ENCODE measurements around the gene TNFSF12.

TNFSF12 gene, protein sequence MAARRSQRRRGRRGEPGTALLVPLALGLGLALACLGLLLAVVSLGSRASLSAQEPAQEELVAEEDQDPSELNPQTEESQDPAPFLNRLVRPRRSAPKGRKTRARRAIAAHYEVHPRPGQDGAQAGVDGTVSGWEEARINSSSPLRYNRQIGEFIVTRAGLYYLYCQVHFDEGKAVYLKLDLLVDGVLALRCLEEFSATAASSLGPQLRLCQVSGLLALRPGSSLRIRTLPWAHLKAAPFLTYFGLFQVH

DNA sequence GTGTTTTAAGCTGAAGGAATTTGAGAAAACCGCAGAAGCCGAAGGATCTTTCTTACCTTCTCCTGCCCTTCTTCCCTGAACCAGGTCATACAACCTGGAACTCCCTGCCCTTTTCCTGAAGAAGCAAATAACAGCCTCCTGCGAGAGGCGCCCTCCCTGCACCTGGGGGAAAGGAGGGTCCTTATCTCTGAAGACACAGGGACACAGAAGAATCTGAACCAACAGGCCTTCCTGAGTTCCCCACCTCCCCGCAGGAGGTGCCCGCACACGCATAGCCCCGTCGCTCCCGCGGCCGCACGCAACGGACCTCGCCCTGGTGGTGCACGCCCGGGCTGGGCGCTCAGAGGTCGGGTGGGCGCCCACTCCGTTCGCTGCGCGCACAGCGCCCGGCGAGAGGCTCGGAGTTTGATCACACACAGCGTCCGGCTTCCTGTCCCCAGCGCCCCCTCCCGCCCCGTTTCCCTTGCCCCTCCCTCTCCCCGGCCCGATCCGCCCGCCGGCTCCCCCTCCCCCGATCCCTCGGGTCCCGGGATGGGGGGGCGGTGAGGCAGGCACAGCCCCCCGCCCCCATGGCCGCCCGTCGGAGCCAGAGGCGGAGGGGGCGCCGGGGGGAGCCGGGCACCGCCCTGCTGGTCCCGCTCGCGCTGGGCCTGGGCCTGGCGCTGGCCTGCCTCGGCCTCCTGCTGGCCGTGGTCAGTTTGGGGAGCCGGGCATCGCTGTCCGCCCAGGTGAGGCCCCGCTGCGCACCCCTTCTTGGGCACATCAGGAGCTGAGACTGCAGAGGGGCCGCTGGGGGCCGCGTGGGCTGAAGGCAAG, at the start of gene TNFSF12:
Gene TNFSF12 (plus strand): TSS at position 474 of the 816 bp plus-strand sequence. CDS start 96 bp downstream, at position 570.
- DNase-seq, result peak; percentile 64

DNA sequence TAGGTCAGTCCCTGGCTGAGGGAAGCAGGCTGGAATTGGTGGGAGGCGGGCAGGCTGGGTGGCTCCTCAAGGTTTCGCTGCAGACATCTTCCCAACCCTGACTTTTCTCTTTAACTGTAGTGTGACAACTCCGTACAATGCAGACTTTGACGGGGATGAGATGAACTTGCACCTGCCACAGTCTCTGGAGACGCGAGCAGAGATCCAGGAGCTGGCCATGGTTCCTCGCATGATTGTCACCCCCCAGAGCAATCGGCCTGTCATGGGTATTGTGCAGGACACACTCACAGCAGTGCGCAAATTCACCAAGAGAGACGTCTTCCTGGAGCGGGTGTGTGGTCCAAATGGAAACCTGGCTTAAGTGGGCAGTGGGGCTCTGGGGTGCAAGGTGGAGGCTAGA, 49.7 kb upstream of the TNFSF12 start:
- DNase-seq, result no peak

DNA sequence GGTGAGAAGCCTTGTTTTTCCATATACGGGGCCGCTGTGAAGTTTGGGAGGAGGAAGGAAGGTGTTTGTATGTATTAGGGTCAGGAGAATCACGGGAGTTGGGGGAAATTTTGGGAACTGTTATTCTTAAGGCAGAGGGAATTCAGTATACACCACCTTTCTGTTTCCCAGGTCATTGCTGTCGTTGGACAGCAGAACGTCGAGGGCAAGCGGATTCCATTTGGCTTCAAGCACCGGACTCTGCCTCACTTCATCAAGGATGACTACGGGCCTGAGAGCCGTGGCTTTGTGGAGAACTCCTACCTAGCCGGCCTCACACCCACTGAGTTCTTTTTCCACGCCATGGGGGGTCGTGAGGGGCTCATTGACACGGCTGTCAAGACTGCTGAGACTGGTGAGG, 47.1 kb upstream of the TNFSF12 start:
- DNase-seq, result no peak

DNA sequence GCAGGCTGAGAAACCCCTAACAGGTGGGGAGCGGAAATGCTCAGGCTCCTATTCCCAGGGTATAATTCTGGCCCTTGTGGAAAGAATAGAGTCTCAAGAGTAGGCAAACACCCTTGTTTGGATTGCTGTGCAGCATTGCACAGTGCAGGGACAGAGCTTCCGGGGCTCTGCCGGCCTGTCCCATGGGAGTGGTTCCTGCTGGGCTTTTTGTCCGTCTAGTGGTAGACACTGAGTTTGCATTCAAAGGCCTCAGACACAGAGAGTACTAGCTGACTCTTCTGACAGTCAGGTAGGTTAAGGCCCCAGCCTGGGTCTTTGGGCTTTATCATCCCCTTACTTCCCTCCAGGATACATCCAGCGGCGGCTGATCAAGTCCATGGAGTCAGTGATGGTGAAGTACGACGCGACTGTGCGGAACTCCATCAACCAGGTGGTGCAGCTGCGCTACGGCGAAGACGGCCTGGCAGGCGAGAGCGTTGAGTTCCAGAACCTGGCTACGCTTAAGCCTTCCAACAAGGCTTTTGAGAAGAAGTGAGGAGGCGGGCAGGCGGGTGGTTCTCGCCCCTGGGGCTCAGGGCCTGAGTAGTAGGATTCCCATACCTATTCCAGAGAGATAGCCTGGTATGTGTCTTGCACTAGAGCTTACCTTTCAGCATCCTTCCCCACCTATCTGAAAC, 46.5 kb upstream of the TNFSF12 start:
- DNase-seq, result no peak

DNA sequence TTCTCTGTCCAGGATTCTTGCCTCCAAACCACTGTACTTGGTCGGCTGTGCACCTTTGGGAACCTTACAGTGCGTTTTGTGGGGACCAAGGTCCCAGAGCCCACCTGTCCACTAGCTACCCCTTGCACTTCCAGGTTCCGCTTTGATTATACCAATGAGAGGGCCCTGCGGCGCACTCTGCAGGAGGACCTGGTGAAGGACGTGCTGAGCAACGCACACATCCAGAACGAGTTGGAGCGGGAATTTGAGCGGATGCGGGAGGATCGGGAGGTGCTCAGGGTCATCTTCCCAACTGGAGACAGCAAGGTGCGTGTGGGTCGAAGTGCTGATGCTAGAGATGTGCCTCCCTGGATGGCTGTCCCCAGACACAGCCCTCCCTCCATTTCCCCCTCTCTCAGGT, 45.9 kb upstream of the TNFSF12 start:
- no peak for DNase-seq

DNA sequence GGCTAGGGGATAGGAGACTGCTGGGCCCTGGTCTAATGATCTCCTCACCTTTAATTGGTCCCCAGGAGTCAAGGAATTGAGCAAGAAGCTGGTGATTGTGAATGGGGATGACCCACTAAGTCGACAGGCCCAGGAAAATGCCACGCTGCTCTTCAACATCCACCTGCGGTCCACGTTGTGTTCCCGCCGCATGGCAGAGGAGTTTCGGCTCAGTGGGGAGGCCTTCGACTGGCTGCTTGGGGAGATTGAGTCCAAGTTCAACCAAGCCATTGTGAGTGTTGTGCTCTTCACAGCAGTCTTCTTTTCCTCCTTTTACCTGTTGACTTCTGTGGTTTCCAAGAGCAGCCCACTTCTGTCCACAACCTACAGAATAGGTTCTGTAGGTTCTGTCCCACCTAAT, 45.3 kb upstream of the TNFSF12 start:
- no peak for DNase-seq

DNA sequence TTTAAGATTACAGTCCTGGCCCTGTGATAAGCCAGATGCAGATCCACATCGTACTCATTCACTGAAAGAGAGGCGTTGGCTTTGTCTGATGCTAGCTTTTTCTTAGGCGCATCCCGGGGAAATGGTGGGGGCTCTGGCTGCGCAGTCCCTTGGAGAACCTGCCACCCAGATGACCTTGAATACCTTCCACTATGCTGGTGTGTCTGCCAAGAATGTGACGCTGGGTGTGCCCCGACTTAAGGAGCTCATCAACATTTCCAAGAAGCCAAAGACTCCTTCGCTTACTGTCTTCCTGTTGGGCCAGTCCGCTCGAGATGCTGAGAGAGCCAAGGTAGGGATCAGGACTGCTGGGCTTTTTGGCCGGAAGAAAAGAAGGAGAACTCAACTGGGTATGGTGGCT, 40.7 kb upstream of the TNFSF12 start:
- no peak for DNase-seq

DNA sequence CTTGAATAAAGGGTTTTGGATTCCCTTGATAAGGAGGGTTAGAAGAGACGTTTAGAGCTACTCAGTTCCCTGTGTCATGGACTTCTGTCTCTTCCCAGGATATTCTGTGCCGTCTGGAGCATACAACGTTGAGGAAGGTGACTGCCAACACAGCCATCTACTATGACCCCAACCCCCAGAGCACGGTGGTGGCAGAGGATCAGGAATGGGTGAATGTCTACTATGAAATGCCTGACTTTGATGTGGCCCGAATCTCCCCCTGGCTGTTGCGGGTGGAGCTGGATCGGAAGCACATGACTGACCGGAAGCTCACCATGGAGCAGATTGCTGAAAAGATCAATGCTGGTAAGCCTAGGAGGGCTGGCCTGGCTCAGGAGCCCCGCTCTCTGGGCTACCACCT, 40.0 kb upstream of the TNFSF12 start:
- DNase-seq, result no peak

DNA sequence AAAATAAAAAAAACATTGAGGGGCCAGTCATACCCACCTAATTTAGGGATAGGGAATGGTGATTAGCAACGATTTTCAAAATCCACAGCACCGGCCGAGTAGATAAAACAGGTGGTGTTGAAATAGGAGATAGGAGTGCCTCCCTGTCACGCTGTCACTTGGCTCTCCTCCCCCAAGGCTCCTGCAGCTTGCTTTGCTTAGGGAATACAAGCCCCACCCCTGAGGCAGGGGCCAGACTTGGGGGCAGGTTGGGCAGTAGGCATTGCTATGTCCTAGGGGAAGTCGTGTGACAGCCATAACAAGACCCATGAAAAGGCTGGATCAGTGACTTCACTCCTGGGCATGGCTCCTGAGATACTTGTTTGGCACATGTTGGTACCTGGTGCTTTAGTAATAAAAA, 38.9 kb upstream of the TNFSF12 start:
- no peak for DNase-seq

DNA sequence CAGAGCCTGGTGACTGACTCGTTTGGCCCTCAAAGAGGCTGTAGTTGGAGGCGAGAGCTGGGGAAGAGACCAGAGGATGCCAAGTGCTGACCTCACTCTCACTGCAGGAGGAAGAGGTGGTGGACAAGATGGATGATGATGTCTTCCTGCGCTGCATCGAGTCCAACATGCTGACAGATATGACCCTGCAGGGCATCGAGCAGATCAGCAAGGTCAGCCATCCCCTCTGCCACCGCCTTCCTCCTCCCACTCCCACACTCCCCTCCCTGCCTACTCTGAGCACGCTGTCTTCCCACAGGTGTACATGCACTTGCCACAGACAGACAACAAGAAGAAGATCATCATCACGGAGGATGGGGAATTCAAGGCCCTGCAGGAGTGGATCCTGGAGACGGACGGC, 37.8 kb upstream of the TNFSF12 start:
- no peak for DNase-seq

DNA sequence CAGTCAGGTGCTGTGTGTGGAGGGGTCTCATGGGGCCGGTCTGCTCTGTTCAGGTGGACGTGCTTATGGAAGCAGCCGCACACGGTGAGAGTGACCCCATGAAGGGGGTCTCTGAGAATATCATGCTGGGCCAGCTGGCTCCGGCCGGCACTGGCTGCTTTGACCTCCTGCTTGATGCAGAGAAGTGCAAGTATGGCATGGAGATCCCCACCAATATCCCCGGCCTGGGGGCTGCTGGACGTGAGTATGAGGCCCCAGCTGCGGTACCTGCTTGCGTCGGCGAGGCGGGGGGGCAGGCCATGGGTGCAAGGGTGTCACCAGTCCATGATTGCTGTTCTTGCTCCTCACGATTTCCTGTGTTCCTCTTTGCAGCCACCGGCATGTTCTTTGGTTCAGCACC, 36.8 kb upstream of the TNFSF12 start:
- no peak for DNase-seq

DNA sequence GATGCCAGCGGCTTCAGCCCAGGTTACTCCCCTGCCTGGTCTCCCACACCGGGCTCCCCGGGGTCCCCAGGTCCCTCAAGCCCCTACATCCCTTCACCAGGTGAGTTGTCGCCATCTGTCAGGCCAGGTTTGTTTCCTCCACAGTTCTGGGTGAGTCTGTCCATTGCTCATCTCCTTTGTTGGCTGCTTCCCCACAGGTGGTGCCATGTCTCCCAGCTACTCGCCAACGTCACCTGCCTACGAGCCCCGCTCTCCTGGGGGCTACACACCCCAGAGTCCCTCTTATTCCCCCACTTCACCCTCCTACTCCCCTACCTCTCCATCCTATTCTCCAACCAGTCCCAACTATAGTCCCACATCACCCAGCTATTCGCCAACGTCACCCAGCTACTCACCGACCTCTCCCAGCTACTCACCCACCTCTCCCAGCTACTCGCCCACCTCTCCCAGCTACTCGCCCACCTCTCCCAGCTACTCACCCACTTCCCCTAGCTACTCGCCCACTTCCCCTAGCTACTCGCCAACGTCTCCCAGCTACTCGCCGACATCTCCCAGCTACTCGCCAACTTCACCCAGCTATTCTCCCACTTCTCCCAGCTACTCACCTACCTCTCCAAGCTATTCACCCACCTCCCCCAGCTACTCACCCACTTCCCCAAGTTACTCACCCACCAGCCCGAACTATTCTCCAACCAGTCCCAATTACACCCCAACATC, 35.9 kb upstream of the TNFSF12 start:
- no peak for DNase-seq

DNA sequence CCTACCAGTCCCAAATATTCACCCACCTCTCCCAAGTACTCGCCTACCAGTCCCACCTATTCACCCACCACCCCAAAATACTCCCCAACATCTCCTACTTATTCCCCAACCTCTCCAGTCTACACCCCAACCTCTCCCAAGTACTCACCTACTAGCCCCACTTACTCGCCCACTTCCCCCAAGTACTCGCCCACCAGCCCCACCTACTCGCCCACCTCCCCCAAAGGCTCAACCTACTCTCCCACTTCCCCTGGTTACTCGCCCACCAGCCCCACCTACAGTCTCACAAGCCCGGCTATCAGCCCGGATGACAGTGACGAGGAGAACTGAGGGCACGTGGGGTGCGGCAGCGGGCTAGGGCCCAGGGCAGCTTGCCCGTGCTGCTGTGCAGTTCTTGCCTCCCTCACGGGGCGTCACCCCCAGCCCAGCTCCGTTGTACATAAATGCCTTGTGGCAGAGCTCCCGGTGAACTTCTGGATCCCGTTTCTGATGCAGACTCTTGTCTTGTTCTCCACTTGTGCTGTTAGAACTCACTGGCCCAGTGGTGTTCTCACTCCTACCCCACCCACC, 34.9 kb upstream of the TNFSF12 start:
- DNase-seq, result no peak

DNA sequence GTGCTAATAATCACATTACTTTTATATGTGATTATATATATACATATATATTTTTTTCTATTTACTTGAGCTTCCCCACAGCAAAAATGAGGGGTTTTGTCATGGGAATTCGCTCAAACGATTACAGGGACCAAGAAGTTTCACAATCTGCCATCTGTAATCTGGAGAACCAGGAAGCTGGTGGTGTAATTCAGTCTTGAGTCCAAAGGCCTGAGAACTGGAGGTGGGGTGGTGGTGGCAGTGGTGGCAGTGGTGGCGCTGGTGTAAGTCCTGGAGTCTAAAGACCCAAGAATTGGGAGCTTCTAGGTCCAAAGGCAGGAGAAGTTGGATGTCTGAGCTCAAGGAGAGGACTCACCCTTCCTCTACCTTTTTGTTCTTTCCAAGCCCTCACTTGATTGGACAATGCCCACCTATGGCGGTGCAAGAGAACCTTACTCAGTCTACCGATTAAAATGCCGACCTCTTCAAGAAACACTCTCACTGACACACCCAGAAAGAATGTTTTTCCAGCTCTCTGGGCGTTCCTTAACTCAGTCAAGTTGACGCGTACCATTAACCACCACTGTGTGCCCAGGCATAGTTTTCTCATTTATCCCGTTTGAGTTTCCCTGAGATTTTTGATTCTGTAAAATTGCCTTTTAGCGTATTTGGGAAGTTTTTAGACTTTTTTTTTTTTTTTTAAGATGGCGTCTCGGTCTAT, 32.8 kb upstream of the TNFSF12 start:
- DNase-seq, result no peak

DNA sequence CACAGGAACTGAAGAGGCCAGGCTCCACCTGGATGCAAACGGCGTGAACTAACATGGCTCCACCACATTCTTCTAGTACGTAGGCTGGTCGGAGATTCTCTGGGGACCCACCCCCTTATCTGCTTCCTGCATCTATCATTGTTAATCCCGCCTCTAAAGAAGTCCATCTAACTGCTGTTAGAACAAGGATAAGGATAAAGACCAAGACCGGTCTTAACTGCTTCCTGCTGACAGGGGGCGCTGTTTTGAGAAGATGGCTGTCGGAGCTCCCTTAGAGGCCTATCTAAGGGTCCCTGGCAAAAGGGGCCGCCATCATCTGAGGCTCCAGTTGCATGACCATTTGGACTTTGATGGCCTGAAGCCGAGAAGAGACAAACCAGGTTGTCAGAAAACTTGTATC, 25.8 kb upstream of the TNFSF12 start:
- DNase-seq, result peak; percentile 72

DNA sequence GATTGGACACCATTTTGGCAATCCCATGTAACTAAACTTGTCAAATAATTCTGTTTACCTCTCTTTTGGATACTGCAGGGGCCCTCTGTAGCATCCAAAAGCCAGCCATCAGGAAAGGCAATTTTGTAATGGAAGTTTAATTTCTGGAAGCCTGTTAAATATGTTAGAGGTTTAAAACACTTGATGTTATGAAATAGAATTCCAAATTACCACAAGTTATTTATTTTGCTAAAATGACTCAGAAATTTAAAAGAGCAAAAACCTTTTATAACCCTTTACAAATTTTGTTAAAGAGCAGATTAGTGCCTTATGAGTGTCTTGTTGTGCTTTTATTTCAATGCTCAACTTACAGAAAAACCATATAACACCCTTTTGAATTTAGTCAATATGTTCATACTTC, 20.0 kb upstream of the TNFSF12 start:
- DNase-seq, result no peak

DNA sequence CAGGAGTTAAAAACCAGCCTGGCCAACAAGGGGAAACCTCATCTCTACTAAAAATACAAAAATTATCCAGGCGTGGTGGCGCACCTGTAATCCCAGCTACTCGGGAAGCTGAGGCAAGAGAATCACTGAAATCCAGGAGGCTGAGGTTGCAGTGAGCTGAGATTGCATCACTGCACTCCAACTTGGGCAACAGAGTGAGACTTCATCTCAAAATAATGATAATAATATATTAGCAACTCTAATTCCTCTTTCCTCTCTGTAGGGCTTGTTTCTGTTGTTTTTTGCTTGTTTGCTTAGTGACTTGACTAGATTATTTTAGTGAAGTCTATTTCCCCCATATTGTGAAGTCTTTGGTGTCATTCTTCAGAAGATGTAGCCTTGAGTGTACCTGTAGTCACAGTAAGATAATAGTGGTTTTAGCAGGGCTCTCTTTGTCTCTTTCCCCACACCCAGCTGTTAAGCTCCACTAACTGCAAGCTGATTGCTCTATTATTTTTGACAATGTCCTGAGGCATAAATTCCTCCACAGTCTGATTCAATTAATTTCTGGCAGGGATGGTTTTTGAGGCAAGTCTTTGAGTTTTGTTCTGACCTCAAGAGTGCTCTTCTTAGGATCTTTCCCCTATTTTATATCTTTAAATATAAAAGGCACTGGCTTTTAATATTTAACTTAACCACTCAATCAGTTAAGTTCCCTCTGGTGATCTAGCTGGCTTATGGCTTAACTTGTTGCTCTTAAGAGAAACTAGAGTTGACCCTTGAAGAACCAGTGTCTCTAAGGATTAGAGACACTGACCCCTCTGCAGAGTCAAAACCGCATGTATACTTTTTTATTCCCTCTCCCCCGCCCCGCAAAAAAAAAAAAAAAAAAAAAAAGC, 18.6 kb upstream of the TNFSF12 start:
- DNase-seq, result no peak

DNA sequence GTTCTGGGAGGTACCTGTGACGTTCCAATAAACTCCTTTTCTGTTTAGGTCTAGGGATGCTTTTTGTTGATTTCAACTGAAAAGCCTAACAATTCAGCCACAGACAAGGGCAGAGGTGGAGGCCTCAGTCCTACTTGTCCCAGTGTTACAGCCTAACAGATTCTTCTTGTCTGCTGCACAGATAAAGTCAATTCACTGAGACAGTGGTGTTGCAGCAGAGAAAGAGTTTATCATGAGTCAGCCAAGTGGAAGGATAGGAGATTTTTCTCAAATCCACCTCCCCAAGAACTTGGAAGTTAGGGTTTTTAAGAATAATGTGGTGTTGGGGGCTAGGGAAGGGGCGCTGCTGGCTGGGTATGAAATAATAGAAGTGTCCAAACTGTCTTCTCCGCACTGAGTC, 10.8 kb upstream of the TNFSF12 start:
- DNase-seq, result no peak

DNA sequence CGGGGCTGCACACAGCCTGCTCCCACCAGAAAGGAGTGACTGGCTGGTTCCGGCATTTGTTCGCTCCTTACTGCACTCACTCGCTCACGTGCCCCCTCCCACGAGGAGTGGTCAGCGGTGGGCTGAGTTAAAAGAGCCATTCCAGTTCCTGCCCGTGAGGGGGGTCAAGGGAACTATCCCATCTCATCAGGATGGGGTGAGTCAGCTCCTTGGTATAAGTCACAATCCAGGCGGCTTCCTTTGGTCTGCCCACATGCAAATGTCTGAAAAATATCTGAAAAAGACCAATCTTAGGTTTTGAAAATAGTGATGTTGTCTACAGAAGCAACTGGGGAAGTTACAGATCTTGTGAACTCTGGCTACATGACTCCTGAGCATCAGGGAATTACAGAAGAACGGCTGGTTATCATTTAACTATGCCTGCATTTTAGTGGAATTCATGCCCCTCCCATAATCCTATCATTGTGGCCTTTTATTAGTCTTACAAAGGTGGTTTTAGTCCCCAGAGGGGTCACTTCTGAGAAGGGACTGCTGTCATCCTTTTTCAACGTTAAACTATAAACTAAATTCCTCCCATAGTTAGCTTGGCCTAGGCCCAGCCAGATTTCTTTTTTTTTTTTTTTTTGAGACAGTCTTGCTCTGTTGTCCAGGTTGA, 9.8 kb upstream of the TNFSF12 start:
- no peak for DNase-seq

DNA sequence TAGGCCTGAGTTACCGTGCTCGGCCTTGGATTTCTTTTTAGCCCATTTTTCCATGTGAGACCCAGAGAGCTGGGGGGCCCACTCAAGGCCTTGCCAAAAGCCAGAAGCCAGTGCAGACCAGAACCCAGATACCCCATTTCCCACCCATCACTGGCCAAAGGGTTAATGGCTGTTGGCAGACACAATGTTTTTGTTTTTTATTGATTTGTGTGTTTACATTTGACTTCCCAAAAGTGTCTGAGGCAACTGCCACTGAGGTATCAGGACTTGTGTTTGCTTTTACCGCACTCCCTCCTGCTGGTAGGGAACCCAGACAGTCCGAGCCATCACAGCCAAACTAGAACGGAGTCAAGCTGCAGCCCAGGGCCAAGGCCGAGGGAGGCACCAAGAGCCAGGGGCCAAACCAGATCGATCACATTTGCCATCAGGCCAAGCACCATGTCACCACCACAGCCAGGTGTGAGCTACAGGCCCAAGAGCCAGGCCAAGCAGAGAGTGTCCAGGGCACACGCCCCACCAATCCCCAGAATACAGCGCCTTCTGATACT, 7.7 kb upstream of the TNFSF12 start:
- DNase-seq, result no peak

Data from CD4-positive, alpha-beta T cell treated with Interleukin-17A for 1 hour (primary cell).